ENCODE data around the gene PSME3IP1.

DNA sequence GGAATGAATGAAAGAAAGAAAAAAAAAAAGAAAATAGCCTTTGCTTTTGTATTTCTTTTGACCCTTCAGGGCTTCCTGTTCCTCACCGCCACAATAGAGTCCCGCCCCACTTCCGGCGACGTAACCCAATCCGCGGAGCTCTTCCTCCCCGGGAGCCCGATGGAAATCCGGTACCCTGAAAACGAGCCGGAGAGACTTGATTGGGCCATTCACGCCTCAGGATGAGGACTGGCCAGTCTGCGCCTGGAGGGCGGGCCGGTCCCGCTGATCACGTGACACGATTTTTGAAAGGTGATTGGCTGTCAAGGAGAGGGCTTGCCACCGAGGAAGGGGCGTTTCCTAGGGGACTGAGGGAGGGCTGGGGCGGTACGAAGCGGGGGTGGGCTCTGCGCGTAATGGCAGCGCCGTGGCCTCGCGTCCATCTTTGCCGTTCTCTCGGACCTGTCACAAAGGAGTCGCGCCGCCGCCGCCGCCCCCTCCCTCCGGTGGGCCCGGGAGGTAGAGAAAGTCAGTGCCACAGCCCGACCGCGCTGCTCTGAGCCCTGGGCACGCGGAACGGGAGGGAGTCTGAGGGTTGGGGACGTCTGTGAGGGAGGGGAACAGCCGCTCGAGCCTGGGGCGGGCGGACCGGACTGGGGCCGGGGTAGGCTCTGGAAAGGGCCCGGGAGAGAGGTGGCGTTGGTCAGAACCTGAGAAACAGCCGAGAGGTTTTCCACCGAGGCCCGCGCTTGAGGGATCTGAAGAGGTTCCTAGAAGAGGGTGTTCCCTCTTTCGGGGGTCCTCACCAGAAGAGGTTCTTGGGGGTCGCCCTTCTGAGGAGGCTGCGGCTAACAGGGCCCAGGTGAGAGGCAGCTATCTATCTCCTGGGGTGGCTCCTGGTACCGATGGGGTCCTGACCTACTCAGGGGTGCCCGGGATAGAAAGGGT, at the start of gene PSME3IP1, which contains the start of gene RSPRY1:
- TF ChIP-seq CTCF (IDR thresholded peaks at IDR 0.05) (no peak), POLR2A (IDR thresholded peaks at IDR 0.05) (peak in 1 of 2 donors; percentile 71)
